Breast epithelium (tissue), 3 donors: ENCODE data around the gene POMT1.

Experiments used
- POLR2A ChIP-seq: fragments of 450-650 bp; IDR thresholded peaks from one replicate; pipeline ENCODE4 v1.6.1; 2016; ENCODE audit warnings: antibody characterized with exemption, mild to moderate bottlenecking, moderate library complexity
- TF ChIP-seq, protein P1 (sequence below), 3 donors: fragments of 450-650 bp; IDR thresholded peaks; one replicate each; pipeline ENCODE4 v1.5.1; 2016 to 2017; ENCODE audit warnings: antibody characterized with exemption in 3 of 3, mild to moderate bottlenecking in 3 of 3, moderate library complexity in 3 of 3

GRCh38 chr9:131494296-131494870 is 8.3 kb upstream of the POMT1 start:
- TF ChIP-seq, protein P1, sequence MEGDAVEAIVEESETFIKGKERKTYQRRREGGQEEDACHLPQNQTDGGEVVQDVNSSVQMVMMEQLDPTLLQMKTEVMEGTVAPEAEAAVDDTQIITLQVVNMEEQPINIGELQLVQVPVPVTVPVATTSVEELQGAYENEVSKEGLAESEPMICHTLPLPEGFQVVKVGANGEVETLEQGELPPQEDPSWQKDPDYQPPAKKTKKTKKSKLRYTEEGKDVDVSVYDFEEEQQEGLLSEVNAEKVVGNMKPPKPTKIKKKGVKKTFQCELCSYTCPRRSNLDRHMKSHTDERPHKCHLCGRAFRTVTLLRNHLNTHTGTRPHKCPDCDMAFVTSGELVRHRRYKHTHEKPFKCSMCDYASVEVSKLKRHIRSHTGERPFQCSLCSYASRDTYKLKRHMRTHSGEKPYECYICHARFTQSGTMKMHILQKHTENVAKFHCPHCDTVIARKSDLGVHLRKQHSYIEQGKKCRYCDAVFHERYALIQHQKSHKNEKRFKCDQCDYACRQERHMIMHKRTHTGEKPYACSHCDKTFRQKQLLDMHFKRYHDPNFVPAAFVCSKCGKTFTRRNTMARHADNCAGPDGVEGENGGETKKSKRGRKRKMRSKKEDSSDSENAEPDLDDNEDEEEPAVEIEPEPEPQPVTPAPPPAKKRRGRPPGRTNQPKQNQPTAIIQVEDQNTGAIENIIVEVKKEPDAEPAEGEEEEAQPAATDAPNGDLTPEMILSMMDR (IDR thresholded peaks at IDR 0.05) = no peak
- TF ChIP-seq POLR2A = no peak
